Smooth muscle cell (in vitro differentiated cells): ENCODE results near the gene SAP30BP. TPM values are rescaled to one million over a fixed set of nuclear protein-coding genes. Genes with fewer than 3 reads are reported as not detected.

Experiments used
- DNase-seq: peaks from one replicate; lab custom pipeline; 2025; ENCODE audit not compliant: unreplicated experiment; lab: John Stamatoyannopoulos, UW
- H2AFZ ChIP-seq: fragments of 200-600 bp; sonication (generic); 2 replicates; pipeline ENCODE4 v1.6.0; 2016; ENCODE audit warnings: antibody characterized with exemption, low read depth, mild to moderate bottlenecking
- H3F3A ChIP-seq: fragments of 200-600 bp; sonication (generic); 2 replicates; pipeline ENCODE4 v1.6.0; 2017; ENCODE audit warnings: antibody characterized with exemption, low read depth
- H3K27ac ChIP-seq: fragments of 200-600 bp; sonication (generic); 2 replicates; pipeline ENCODE4 v1.5.1; 2016; ENCODE audit warnings: low read depth, mild to moderate bottlenecking
- H3K27me3 ChIP-seq: fragments of 200-600 bp; sonication (generic); 2 replicates; pipeline ENCODE4 v1.6.1; 2016; ENCODE audit warnings: low read depth, mild to moderate bottlenecking
- H3K36me3 ChIP-seq: fragments of 200-600 bp; sonication (generic); 2 replicates; pipeline ENCODE4 v1.5.1; 2016; ENCODE audit warnings: low read depth
- H3K4me1 ChIP-seq: fragments of 200-600 bp; sonication (generic); 2 replicates; pipeline ENCODE4 v1.5.1; 2016; ENCODE audit warnings: low read depth
- H3K4me2 ChIP-seq: fragments of 200-600 bp; sonication (generic); 2 replicates; pipeline ENCODE4 v1.6.0; 2016; ENCODE audit warnings: mild to moderate bottlenecking
- H3K4me3 ChIP-seq: fragments of 200-600 bp; sonication (generic); 2 replicates; pipeline ENCODE4 v1.5.1; 2016; ENCODE audit warnings: mild to moderate bottlenecking
- H3K79me2 ChIP-seq: fragments of 200-600 bp; sonication (generic); 2 replicates; pipeline ENCODE4 v1.6.0; 2016; ENCODE audit warnings: low read depth, mild to moderate bottlenecking
- H3K9ac ChIP-seq: fragments of 200-600 bp; sonication (generic); 2 replicates; pipeline ENCODE4 v1.6.0; 2016; ENCODE audit warnings: low read depth
- H3K9me3 ChIP-seq: fragments of 200-600 bp; sonication (generic); replicated peaks from 2 replicates; pipeline ENCODE4 v1.5.1; 2016; ENCODE audit warnings: low read depth
- H4K20me1 ChIP-seq: fragments of 200-600 bp; sonication (generic); 2 replicates; pipeline ENCODE4 v1.6.0; 2016; ENCODE audit warnings: low read depth
- CTCF ChIP-seq: fragments of 200-600 bp; sonication (generic); IDR thresholded peaks from 2 replicates; pipeline ENCODE4 v1.5.1; 2017; ENCODE audit warnings: borderline replicate concordance, mild to moderate bottlenecking, antibody characterized with exemption; ENCODE audit not compliant: insufficient read depth, poor library complexity, severe bottlenecking
- WGBS: methylation state at CpG from one replicate; pipeline ENCODE4 v1.1.7; 2016; ENCODE audit warnings: low lambda C conversion rate; 5-methylcytosine and 5-hydroxymethylcytosine counted together
- polyA plus RNA-seq: library from polyadenylated mRNA; unstranded; fragments of >200 nt; fragmentation: Nextera tagmentation; extraction: Ambion mirVana; gene quantifications from 2 replicates; pipeline ENCODE4 v1.2.1, GENCODE V29; 2016
- total RNA-seq: library from RNA; depleted of rRNA; stranded (reverse); fragments of >200 nt; gene quantifications from 2 replicates; pipeline ENCODE4 v1.2.3, GENCODE V29; 2014

Gene SAP30BP
- total and polyA plus RNA-seq, 2 experiments from 2014 or later, result 75.4 to 135 TPM

- peaks cover 10% of the 10 kb centered on the region for H4K20me1 ChIP-seq
- H3K4me1 ChIP-seq, result no peaks in the 10 kb centered on the region
- no peaks in the 10 kb centered on the region for H3K9me3 ChIP-seq
- WGBS, result 94% methylated on average over 25 of the region's 25 CpGs
- no peak overlapping the region for H3K4me2 ChIP-seq
- H3K36me3 ChIP-seq, result no peaks in the 10 kb centered on the region
- H3K27ac ChIP-seq, result no peak overlapping the region
- no peaks in the 10 kb centered on the region for H3K79me2 ChIP-seq
- H2AFZ ChIP-seq, result no peak overlapping the region
- H3F3A ChIP-seq, result no peaks in the 10 kb centered on the region
- H3K4me3 ChIP-seq, result no peak overlapping the region
- H3K27me3 ChIP-seq, result no peaks in the 10 kb centered on the region
- no peak for TF ChIP-seq CTCF
- H3K9ac ChIP-seq, result no peak overlapping the region
- no peak for DNase-seq
These were observed 75.2 kb downstream of the SAP30BP start for GRCh38 chr17:75742337-75742736.

GRCh38 chr17:75743625-75744206 lies 76.6 kb downstream of the SAP30BP start:
- Histone ChIP-seq H3K79me2 (no peaks in the 10 kb centered on the region), H3K9ac (no peak overlapping the region), H3K27ac (no peak overlapping the region), H3F3A (no peaks in the 10 kb centered on the region), H2AFZ (no peak overlapping the region), H3K4me1 (no peaks in the 10 kb centered on the region), H3K4me3 (no peak overlapping the region), H3K36me3 (no peaks in the 10 kb centered on the region), H3K9me3 (no peaks in the 10 kb centered on the region), H3K4me2 (no peak overlapping the region), H3K27me3 (no peaks in the 10 kb centered on the region), H4K20me1 (peaks cover 4% of the 10 kb centered on the region)
- no peak for TF ChIP-seq CTCF
- WGBS, result 93% methylated on average over 24 of the region's 25 CpGs
- no peak for DNase-seq

GRCh38 chr17:75748706-75749105 lies 81.6 kb downstream of the SAP30BP start:
- no peak for TF ChIP-seq CTCF
- Histone ChIP-seq H3K27me3 (no peaks in the 10 kb centered on the region), H3K79me2 (no peaks in the 10 kb centered on the region), H3K4me1 (no peaks in the 10 kb centered on the region), H4K20me1 (peaks cover 3% of the 10 kb centered on the region), H3K36me3 (no peaks in the 10 kb centered on the region), H3K9ac (no peak overlapping the region), H3K9me3 (no peaks in the 10 kb centered on the region), H3K4me2 (no peak overlapping the region), H3K4me3 (no peak overlapping the region), H3F3A (no peaks in the 10 kb centered on the region), H3K27ac (no peak overlapping the region), H2AFZ (no peak overlapping the region)
- 93% methylated on average over 9 of the region's 9 CpGs for WGBS
- DNase-seq, result no peak
